Sigmoid colon (tissue), 7 donors: ENCODE data around the gene SCN4A. TPM values are rescaled to one million over a fixed set of nuclear protein-coding genes. Genes with fewer than 3 reads are reported as not detected.

Experiments
- DNase-seq: peaks from one replicate; pipeline ENCODE4 v3.0.0-alpha.2; 2019
- H3K27ac ChIP-seq, 4 donors: fragments of 200-600 bp; sonication (generic); one replicate each; pipeline ENCODE4 v1.5.1; 2016 to 2019; ENCODE audit warnings: mild to moderate bottlenecking in 1 of 4
- H3K27me3 ChIP-seq, 3 donors: fragments of 200-600 bp; sonication (generic); one replicate each; pipeline ENCODE4 v1.5.1; 2019; ENCODE audit warnings: mild to moderate bottlenecking in 1 of 3
- H3K36me3 ChIP-seq, 4 donors: fragments of 200-600 bp; sonication (generic); one replicate each; pipeline ENCODE4 v1.5.1; 2016 to 2019
- H3K4me1 ChIP-seq, 4 donors: fragments of 200-600 bp; sonication (generic); one replicate each; pipeline ENCODE4 v1.5.1; 2017 to 2019
- H3K4me3 ChIP-seq, 4 donors: fragments of 200-600 bp; sonication (generic); one replicate each; pipeline ENCODE4 v1.5.1; 2017 to 2019; ENCODE audit warnings: mild to moderate bottlenecking in 2 of 4, moderate library complexity in 1 of 4
- H3K9me3 ChIP-seq, 4 donors: fragments of 200-600 bp in 3 of 4; sonication (generic) in 3 of 4; one replicate each; pipeline versions ENCODE4 v1.5.1 to v1.6.1; 2013 to 2019
- CTCF ChIP-seq, 4 experiments: fragments of 450-650 bp in 3 of 4; fragments of 200-600 bp in 1 of 4; IDR thresholded peaks; one replicate each; pipeline ENCODE4 v1.5.1; 2016 to 2019; ENCODE audit warnings: antibody characterized with exemption in 4 of 4, mild to moderate bottlenecking in 3 of 4, moderate library complexity in 2 of 4
- EP300 ChIP-seq, 4 donors: sonication (generic); formaldehyde crosslinking; IDR thresholded peaks; one replicate each; pipeline ENCODE4 v1.6.1; 2017; ENCODE audit warnings: antibody characterized with exemption in 4 of 4
- POLR2A ChIP-seq, 2 donors: fragments of 450-650 bp; IDR thresholded peaks; one replicate each; pipeline ENCODE4 v1.6.1; 2016; ENCODE audit warnings: antibody characterized with exemption in 2 of 2, mild to moderate bottlenecking in 2 of 2, moderate library complexity in 2 of 2
- POLR2AphosphoS5 ChIP-seq, 4 donors: sonication (generic); formaldehyde crosslinking; IDR thresholded peaks; one replicate each; pipeline ENCODE4 v1.6.1; 2017; ENCODE audit warnings: antibody characterized with exemption in 4 of 4
- WGBS, 2 donors: extraction: QIAGEN DNeasy Blood & Tissue Kit; methylation state at CpG; one replicate each; pipeline ENCODE4 v1.1.7; 2013; 5-methylcytosine and 5-hydroxymethylcytosine counted together
- intact Hi-C: fragments of 100-400 bp; cut with DNase I; formaldehyde crosslinking; loops from one replicate; pipeline ENCODE4 v1.15.1; 2023
- polyA plus RNA-seq, 3 donors: library from polyadenylated mRNA; stranded (reverse); fragments of 200-250 nt; gene quantifications; one replicate each; pipeline ENCODE4 v1.2.3, GENCODE V29; 2013
- total RNA-seq, 4 donors: library from RNA; depleted of rRNA; stranded (reverse); fragments of >200 nt; gene quantifications; one replicate each; pipeline ENCODE4 v1.1.0, GENCODE V29; 2016
- donor health status: healthy with polysubstance abuse.
- donor health status: Bipolar disorder and iron deficiency.
- donor health status: healthy.

The SCN4A gene
- total and polyA plus RNA-seq, 7 donors: 0.23 to 4.2 (median 0.70) TPM; not detected in 1

GRCh38 chr17:63973247-63973646 lies 529 bp upstream of the SCN4A start:
- H3K4me1 ChIP-seq: no peaks in the 10 kb centered on the region
- 87 to 94% methylated on average over 6 of the region's 6 CpGs for WGBS, 2 donors
- H3K27me3 ChIP-seq: peaks cover 0 to 12% (median 0%) of the 10 kb centered on the region in 3 donors
- no peak overlapping the region for H3K4me3 ChIP-seq
- no peaks in the 10 kb centered on the region for H3K36me3 ChIP-seq
- TF ChIP-seq POLR2A (IDR thresholded peaks at IDR 0.05) (no peak), POLR2AphosphoS5 (IDR thresholded peaks at IDR 0.05) (no peak), CTCF (IDR thresholded peaks at IDR 0.05) (no peak), EP300 (IDR thresholded peaks at IDR 0.05) (no peak)
- no peak for DNase-seq
- intact Hi-C loops: no loop called here
- H3K27ac ChIP-seq: no peak overlapping the region
- no peaks in the 10 kb centered on the region for H3K9me3 ChIP-seq

GRCh38 chr17:63969278-63969677 lies 3.4 kb downstream of the SCN4A start:
- no peaks in the 10 kb centered on the region for H3K36me3 ChIP-seq
- no peaks in the 10 kb centered on the region for H3K9me3 ChIP-seq
- H3K4me3 ChIP-seq: no peak overlapping the region
- H3K27me3 ChIP-seq: no peaks in the 10 kb centered on the region
- intact Hi-C loops: no loop called here
- TF ChIP-seq POLR2AphosphoS5 (IDR thresholded peaks at IDR 0.05) (no peak), CTCF (IDR thresholded peaks at IDR 0.05) (no peak), EP300 (IDR thresholded peaks at IDR 0.05) (no peak), POLR2A (IDR thresholded peaks at IDR 0.05) (no peak)
- DNase-seq: no peak
- WGBS, 2 donors: 73 to 85% methylated on average over 10 of the region's 10 CpGs
- H3K4me1 ChIP-seq: no peaks in the 10 kb centered on the region
- no peak overlapping the region for H3K27ac ChIP-seq

GRCh38 chr17:63967953-63968352 lies 4.8 kb downstream of the SCN4A start:
- TF ChIP-seq CTCF (IDR thresholded peaks at IDR 0.05) (no peak), POLR2A (IDR thresholded peaks at IDR 0.05) (no peak), EP300 (IDR thresholded peaks at IDR 0.05) (no peak), POLR2AphosphoS5 (IDR thresholded peaks at IDR 0.05) (no peak)
- WGBS, 2 donors: 86 to 89% methylated on average over 19 of the region's 19 CpGs
- Histone ChIP-seq H3K9me3 (no peaks in the 10 kb centered on the region), H3K27ac (no peak overlapping the region), H3K27me3 (no peaks in the 10 kb centered on the region), H3K4me1 (no peaks in the 10 kb centered on the region), H3K4me3 (no peak overlapping the region), H3K36me3 (no peaks in the 10 kb centered on the region)
- intact Hi-C loops: no loop called here
- DNase-seq: no peak

- Histone ChIP-seq H3K4me1 (peaks cover 0 to 2% (median under 1%) of the 10 kb centered on the region in 4 donors), H3K36me3 (no peaks in the 10 kb centered on the region), H3K4me3 (no peak overlapping the region), H3K27me3 (no peaks in the 10 kb centered on the region), H3K27ac (no peak overlapping the region), H3K9me3 (no peaks in the 10 kb centered on the region)
- 74 to 79% methylated on average over 11 of the region's 11 CpGs for WGBS, 2 donors
- TF ChIP-seq POLR2AphosphoS5 (IDR thresholded peaks at IDR 0.05): no peak
- TF ChIP-seq CTCF (IDR thresholded peaks at IDR 0.05): no peak
- TF ChIP-seq POLR2A (IDR thresholded peaks at IDR 0.05): no peak
- DNase-seq: no peak
- intact Hi-C loops: no loop called here
Observed at GRCh38 chr17:63966646-63967264, 6.0 kb downstream of the SCN4A start.

- no peak overlapping the region for H3K4me3 ChIP-seq
- peak overlapping the region in 2 of 4 donors; percentile 14 to 53 for H3K27ac ChIP-seq
- no peaks in the 10 kb centered on the region for H3K9me3 ChIP-seq
- H3K36me3 ChIP-seq: no peaks in the 10 kb centered on the region
- intact Hi-C loops: no loop called here
- DNase-seq: no peak
- peaks cover 0 to 10% (median 2%) of the 10 kb centered on the region in 4 donors for H3K4me1 ChIP-seq
- TF ChIP-seq POLR2AphosphoS5 (IDR thresholded peaks at IDR 0.05): peak in 1 of 4 donors; percentile 27
- no peak for TF ChIP-seq CTCF (IDR thresholded peaks at IDR 0.05)
- H3K27me3 ChIP-seq: peaks cover 0 to 7% (median 0%) of the 10 kb centered on the region in 3 donors
- WGBS, 2 donors: 89 to 92% methylated on average over 4 of the region's 4 CpGs
Observed at GRCh38 chr17:63963123-63963522, 9.6 kb downstream of the SCN4A start.
